Gastroesophageal sphincter (tissue), 4 donors: ENCODE data around the gene TXNL4B. TPM values are rescaled to one million over a fixed set of nuclear protein-coding genes. Genes with fewer than 3 reads are reported as not detected.
A peak's percentile ranks its signal among the peaks of the same experiment; 100 is the strongest.
"Not testable (repeated sequence)": the region's sequence is repeated elsewhere in the genome, so short reads cannot be mapped to it uniquely, and the experiment has no call there.

ENCODE experiments used
- ATAC-seq: fragments of 150-250 bp; one replicate; pipeline ENCODE4 v1.9.1; 2016; ENCODE audit warnings: mild to moderate bottlenecking, moderate library complexity
- H3K27ac ChIP-seq, 4 donors: fragments of 200-600 bp; sonication (generic) in 3 of 4; 1 replicate in 3 of 4; 2 replicates in 1 of 4; pipeline ENCODE4 v1.5.1; 2016 to 2019
- H3K27me3 ChIP-seq: fragments of 200-600 bp; sonication (generic); one replicate; pipeline ENCODE4 v1.5.1; 2019
- H3K36me3 ChIP-seq, 2 donors: fragments of 200-600 bp; sonication (generic); one replicate each; pipeline ENCODE4 v1.5.1; 2019; ENCODE audit warnings: control low read depth in 1 of 2
- H3K4me1 ChIP-seq, 3 donors: fragments of 200-600 bp; sonication (generic); 1 replicate in 2 of 3; 2 replicates in 1 of 3; pipeline ENCODE4 v1.5.1; 2016 to 2019; ENCODE audit warnings: control low read depth in 2 of 3
- H3K4me3 ChIP-seq, 2 donors: fragments of 200-600 bp; sonication (generic); one replicate each; pipeline ENCODE4 v1.5.1; 2019; ENCODE audit warnings: mild to moderate bottlenecking in 1 of 2, moderate library complexity in 1 of 2
- H3K9me3 ChIP-seq, 3 donors: fragments of 200-600 bp; sonication (generic); one replicate each; pipeline ENCODE4 v1.5.1; 2017 to 2019; ENCODE audit warnings: control low read depth in 2 of 3
- EP300 ChIP-seq: sonication (generic); formaldehyde crosslinking; IDR thresholded peaks from one replicate; pipeline ENCODE4 v1.6.1; 2017; ENCODE audit warnings: antibody characterized with exemption, mild to moderate bottlenecking
- POLR2A ChIP-seq, 2 donors: fragments of 450-650 bp; IDR thresholded peaks; one replicate each; pipeline ENCODE4 v1.6.1; 2017; ENCODE audit warnings: antibody characterized with exemption in 2 of 2, mild to moderate bottlenecking in 2 of 2, moderate library complexity in 1 of 2
- POLR2AphosphoS5 ChIP-seq: sonication (generic); formaldehyde crosslinking; IDR thresholded peaks from one replicate; pipeline ENCODE4 v1.6.1; 2017; ENCODE audit warnings: antibody characterized with exemption
- WGBS, 2 donors: methylation state at CpG; one replicate each; pipeline ENCODE4 v1.1.5; 2018; ENCODE audit warnings: low coverage in 1 of 2; 5-methylcytosine and 5-hydroxymethylcytosine counted together
- total RNA-seq, 4 donors: library from RNA; depleted of rRNA; stranded (reverse); fragments of >200 nt; gene quantifications; one replicate each; pipeline ENCODE4 v1.1.0, GENCODE V29; 2016
- TF ChIP-seq, protein P1 (sequence below), 4 experiments: fragments of 200-600 bp in 2 of 4; fragments of 450-650 bp in 2 of 4; sonication (generic) in 1 of 4; IDR thresholded peaks; one replicate each; pipeline ENCODE4 v1.5.1; 2017 to 2019; ENCODE audit warnings: antibody characterized with exemption in 4 of 4, mild to moderate bottlenecking in 2 of 4, moderate library complexity in 2 of 4

TXNL4B gene
- total RNA-seq, 4 donors from 2014 or later = 5.8 to 10.6 (median 8.6) TPM

DNA sequence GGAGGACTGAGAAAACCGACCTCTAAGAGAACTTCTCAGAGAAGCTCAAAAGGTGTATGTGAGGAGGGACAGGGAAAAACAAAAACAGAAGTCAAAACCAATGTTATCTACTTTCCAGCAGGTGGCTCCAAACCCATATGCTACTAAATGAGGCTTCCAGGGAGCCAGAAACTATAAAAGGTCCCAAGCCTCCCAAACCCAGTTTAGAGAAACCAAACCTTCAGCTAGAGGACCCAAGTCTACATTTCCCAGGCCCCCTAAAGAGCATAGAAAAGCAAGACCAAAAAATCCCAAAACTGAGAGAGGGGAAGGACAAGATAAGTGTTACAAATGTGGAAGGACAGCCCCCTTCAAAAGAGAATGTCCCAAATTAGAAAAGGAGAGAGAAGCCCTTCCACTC is 26.7 kb downstream of the TXNL4B start:
- Histone ChIP-seq H3K27ac (no peak overlapping the region), H3K27me3 (no peaks in the 10 kb centered on the region), H3K4me1 (no peaks in the 10 kb centered on the region), H3K4me3 (no peak overlapping the region), H3K36me3 (peaks cover 0 to 4% of the 10 kb centered on the region in 2 donors), H3K9me3 (no peaks in the 10 kb centered on the region)
- ATAC-seq = no peak
- TF ChIP-seq, protein P1, sequence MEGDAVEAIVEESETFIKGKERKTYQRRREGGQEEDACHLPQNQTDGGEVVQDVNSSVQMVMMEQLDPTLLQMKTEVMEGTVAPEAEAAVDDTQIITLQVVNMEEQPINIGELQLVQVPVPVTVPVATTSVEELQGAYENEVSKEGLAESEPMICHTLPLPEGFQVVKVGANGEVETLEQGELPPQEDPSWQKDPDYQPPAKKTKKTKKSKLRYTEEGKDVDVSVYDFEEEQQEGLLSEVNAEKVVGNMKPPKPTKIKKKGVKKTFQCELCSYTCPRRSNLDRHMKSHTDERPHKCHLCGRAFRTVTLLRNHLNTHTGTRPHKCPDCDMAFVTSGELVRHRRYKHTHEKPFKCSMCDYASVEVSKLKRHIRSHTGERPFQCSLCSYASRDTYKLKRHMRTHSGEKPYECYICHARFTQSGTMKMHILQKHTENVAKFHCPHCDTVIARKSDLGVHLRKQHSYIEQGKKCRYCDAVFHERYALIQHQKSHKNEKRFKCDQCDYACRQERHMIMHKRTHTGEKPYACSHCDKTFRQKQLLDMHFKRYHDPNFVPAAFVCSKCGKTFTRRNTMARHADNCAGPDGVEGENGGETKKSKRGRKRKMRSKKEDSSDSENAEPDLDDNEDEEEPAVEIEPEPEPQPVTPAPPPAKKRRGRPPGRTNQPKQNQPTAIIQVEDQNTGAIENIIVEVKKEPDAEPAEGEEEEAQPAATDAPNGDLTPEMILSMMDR (IDR thresholded peaks at IDR 0.05) = peak in 3 of 4 experiments; percentile 22 to 43 (median 26)
- TF ChIP-seq POLR2A (IDR thresholded peaks at IDR 0.05) (no peak), EP300 (no peak)
- WGBS, 2 donors = 7 to 13% methylated on average over 1 of the region's 1 CpG

DNA sequence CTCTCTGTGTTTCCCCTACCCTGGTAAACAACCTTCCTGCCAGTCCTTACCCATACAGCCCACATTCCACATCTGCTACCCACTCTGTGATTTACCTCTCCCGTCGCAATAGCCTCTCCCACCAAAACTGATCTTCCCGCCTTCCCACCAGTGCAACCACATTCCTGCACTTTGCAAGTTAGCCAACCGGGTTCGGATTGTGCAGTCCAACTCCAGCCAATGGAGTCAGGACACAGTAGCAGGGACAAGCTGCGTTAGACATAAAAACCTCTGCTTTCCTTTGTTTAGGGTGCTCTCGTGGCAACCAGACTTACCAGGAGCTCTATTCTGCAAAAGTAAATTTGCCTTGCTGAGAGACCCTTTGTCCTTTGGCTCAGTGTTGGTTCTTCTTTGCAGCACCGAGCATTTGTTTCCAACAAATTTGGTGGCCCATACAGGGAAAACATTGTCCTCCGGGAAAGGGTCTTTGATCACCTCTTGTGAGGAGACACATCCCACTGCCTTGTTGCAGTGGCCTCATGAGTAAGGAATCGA is 29.0 kb downstream of the TXNL4B start:
- Histone ChIP-seq H3K4me3 (no peak overlapping the region), H3K9me3 (no peaks in the 10 kb centered on the region), H3K36me3 (peaks cover 0 to 5% of the 10 kb centered on the region in 2 donors), H3K4me1 (no peaks in the 10 kb centered on the region), H3K27me3 (no peaks in the 10 kb centered on the region), H3K27ac (no peak overlapping the region)
- TF ChIP-seq EP300 = no peak
- TF ChIP-seq, protein P1 (IDR thresholded peaks at IDR 0.05) = no peak
- no peak for TF ChIP-seq POLR2A (IDR thresholded peaks at IDR 0.05)
- TF ChIP-seq POLR2AphosphoS5 = no peak
- ATAC-seq = no peak
- 88 to 90% methylated on average over 2 to 9 of the region's 10 CpGs for WGBS, 2 donors

DNA sequence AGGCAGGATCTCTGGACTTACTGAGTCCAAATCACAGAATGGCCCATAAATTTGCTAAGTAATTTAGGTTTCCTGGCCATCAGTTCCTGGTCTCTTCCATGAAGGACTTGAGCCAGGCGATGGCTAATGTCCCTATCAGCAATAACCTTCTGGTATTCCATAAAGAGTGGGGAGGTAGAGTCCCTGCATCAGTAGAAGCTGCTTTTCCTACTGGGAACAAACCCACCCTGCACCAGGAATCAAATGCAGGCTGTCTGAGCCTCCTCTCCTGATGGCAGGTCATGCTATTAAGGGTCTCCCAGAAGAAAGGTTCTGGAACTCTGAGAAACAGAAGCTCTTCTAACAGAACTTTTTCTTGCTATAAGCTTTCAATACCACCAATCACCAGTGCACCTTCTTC is 31.9 kb downstream of the TXNL4B start:
- Histone ChIP-seq H3K4me3 (no peak overlapping the region), H3K36me3 (peaks cover 0 to 5% of the 10 kb centered on the region in 2 donors), H3K27ac (no peak overlapping the region), H3K4me1 (no peaks in the 10 kb centered on the region), H3K27me3 (no peaks in the 10 kb centered on the region), H3K9me3 (no peaks in the 10 kb centered on the region)
- ATAC-seq = no peak
- WGBS, 2 donors = 90 to 100% methylated on average over 1 of the region's 1 CpG
- TF ChIP-seq POLR2A (IDR thresholded peaks at IDR 0.05) = no peak
- TF ChIP-seq, protein P1 (IDR thresholded peaks at IDR 0.05) = no peak
- TF ChIP-seq EP300 = no peak
- no peak for TF ChIP-seq POLR2AphosphoS5

DNA sequence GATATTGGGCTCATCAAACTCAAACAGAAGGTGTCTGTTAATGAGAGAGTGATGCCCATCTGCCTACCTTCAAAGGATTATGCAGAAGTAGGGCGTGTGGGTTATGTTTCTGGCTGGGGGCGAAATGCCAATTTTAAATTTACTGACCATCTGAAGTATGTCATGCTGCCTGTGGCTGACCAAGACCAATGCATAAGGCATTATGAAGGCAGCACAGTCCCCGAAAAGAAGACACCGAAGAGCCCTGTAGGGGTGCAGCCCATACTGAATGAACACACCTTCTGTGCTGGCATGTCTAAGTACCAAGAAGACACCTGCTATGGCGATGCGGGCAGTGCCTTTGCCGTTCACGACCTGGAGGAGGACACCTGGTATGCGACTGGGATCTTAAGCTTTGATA is 33.0 kb downstream of the TXNL4B start:
- WGBS, 2 donors = 86% methylated on average over 1 of the region's 9 CpGs; no CpG with 5 or more reads in 1 of the 2 donors
- no peaks in the 10 kb centered on the region for H3K4me1 ChIP-seq
- no peak for ATAC-seq
- no peak overlapping the region for H3K27ac ChIP-seq
- H3K4me3 ChIP-seq = no peak overlapping the region
- peaks cover 0 to 5% of the 10 kb centered on the region in 2 donors for H3K36me3 ChIP-seq
- H3K9me3 ChIP-seq = no peaks in the 10 kb centered on the region
- TF ChIP-seq, protein P1 (IDR thresholded peaks at IDR 0.05) = no peak
- TF ChIP-seq POLR2A (IDR thresholded peaks at IDR 0.05) = no peak
- TF ChIP-seq EP300 = no peak
- TF ChIP-seq POLR2AphosphoS5 = no peak
- no peaks in the 10 kb centered on the region for H3K27me3 ChIP-seq

DNA sequence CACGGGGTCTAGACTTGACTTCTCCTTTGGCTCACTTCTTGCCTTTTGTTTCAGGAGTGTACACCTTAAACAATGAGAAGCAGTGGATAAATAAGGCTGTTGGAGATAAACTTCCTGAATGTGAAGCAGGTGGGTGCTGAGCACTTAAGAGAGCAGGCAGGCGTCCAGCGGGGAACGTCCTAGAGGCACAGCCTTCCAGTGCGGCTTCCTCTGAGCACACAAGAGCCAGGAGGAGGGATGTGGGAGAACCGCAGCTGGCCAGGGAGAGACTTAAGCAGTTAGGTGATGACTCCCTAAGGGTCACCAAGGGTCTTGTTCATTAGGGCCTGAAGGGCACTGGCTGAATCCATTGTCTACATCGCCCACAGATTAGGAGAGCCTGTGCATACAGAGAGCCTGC is 34.4 kb downstream of the TXNL4B start:
- H3K27me3 ChIP-seq, H3K4me1 ChIP-seq, H3K9me3 ChIP-seq, H3K27ac ChIP-seq, ATAC-seq, H3K4me3 ChIP-seq, H3K36me3 ChIP-seq: not testable (repeated sequence)
- 51 to 94% methylated on average over 2 to 3 of the region's 7 CpGs for WGBS, 2 donors

DNA sequence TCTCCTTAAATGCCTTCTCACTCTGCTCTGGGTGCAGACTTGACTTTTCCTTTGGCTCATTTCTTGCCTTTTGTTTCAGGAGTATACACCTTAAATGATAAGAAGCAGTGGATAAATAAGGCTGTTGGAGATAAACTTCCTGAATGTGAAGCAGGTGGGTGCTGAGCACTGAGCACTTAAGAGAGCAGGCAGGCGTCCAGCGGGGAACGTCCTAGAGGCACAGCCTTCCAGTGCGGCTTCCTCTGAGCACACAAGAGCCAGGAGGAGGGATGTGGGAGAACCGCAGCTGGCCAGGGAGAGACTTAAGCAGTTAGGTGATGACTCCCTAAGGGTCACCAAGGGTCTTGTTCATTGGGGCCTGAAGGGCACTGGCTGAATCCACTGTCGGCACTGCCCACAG is 36.1 kb downstream of the TXNL4B start:
- not testable (repeated sequence) for H3K36me3 ChIP-seq, H3K4me1 ChIP-seq, H3K4me3 ChIP-seq, ATAC-seq, H3K27me3 ChIP-seq, H3K9me3 ChIP-seq, H3K27ac ChIP-seq
- no CpG with 5 or more reads among the region's 6 CpGs for WGBS, 2 donors
